ENCODE measurements around the gene PPME1. TPM values are rescaled to one million over a fixed set of nuclear protein-coding genes. Genes with fewer than 3 reads are reported as not detected.

The PPME1 gene
- total and polyA plus RNA-seq, 9 of the 15 experiments (the other 6 are each of a cell fraction or from before 2014, with no cell fraction given), result 9.8 to 81.7 (median 37.6) TPM

- TF ChIP-seq KHSRP (IDR thresholded peaks at IDR 0.05) (no peak), DPF2 (IDR thresholded peaks at IDR 0.05) (peak; percentile 77), CREB3 (tag; conservative IDR thresholded peaks at IDR 0.05; ENCODE audit: low read depth) (no peak), MECOM (CRISPR knock-in tag; IDR thresholded peaks at IDR 0.05) (no peak), NR2C1 (IDR thresholded peaks at IDR 0.05) (no peak), NR2C1 (tag; IDR thresholded peaks at IDR 0.05) (no peak), ETS1 (conservative IDR thresholded peaks at IDR 0.05; ENCODE audit: control insufficient read depth, low read depth, low read length) (no peak), ZNF668 (CRISPR knock-in tag; IDR thresholded peaks at IDR 0.05) (no peak), EZH2 (IDR thresholded peaks at IDR 0.05; ENCODE audit: borderline replicate concordance, low read depth, low read length) (no peak), ZNF134 (CRISPR knock-in tag; conservative IDR thresholded peaks at IDR 0.05) (no peak), MYNN (IDR thresholded peaks at IDR 0.05) (no peak), MYNN (CRISPR knock-in tag; IDR thresholded peaks at IDR 0.05) (no peak), ZNF584 (CRISPR knock-in tag; IDR thresholded peaks at IDR 0.05; ENCODE audit: low read depth) (peak; percentile 59; the same call in 1 of the 2 replicates), ZBTB17 (CRISPR knock-in tag; IDR thresholded peaks at IDR 0.05) (no peak), SRF (CRISPR knock-in tag; IDR thresholded peaks at IDR 0.05) (no peak), BCL6 (CRISPR knock-in tag; IDR thresholded peaks at IDR 0.05) (no peak), UBTF (IDR thresholded peaks at IDR 0.05; ENCODE audit: borderline replicate concordance in 1 of 2, low read depth in 2 of 2, low read length in 2 of 2) (no peak), CXXC5 (CRISPR knock-in tag; IDR thresholded peaks at IDR 0.05) (no peak), CHD1 (IDR thresholded peaks at IDR 0.05; ENCODE audit: low read length) (no peak), RNF2 (IDR thresholded peaks at IDR 0.05) (no peak), SOX6 (IDR thresholded peaks at IDR 0.05) (no peak), MNT (conservative IDR thresholded peaks at IDR 0.05) (0 out of 4 replicates have a peak, but pooled peaks of 1 of the 2 experiments have one; percentile 11), ZNF311 (CRISPR knock-in tag; IDR thresholded peaks at IDR 0.05) (no peak), MEIS2 (IDR thresholded peaks at IDR 0.05; ENCODE audit: partially characterized antibody) (no peak), SETDB1 (IDR thresholded peaks at IDR 0.05; ENCODE audit: low read length) (no peak), IRF9 (tag; IDR thresholded peaks at IDR 0.05) (no peak)
Measured at GRCh38 chr11:74138572-74138971, 32.5 kb upstream of the PPME1 start (continued).
